ENCODE measurements around the gene FMNL2.

FMNL2 gene

DNA sequence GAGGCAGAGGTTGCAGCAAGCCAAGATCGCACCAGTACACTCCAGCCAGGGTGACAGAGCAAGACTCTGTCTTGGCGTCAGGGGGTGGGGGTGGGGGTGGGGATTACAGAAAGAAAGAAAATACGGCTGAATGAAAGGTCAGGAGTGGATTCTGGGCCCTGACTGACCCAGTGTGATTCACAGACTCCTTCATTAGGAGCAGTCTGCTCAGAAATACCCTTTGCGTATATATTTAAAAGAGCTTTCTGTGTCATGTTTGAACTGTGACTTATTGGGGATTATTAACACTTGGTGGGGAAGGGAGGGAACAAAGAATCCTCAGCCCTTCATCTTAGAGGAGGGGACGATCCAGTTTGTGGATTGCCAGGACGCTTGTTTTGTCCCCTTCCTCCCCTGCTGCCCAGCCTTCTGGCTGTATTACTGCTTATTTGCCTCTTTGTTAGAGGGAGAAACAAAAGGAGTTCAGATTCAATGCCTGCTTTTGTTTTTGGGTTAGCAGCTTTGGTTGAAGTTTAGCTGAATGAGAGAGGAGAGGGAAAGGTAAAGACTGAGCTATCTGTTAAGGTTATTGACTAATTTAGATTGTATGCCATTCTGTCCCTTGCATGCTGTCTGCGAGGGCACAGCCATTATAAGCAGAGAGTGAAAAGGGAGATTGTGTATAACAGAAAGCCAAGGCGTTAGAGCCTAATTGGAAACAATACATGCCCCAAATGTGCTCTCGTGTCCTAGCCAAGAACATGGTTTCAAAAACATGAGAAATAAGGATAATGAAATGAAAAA is 118.3 kb downstream of the FMNL2 start:
- H2BK5ac ChIP-seq (ENCODE audit: low read depth, low read length, poor library complexity, severe bottlenecking) = no peak overlapping the region
- no peak for DNase-seq
- H3K36me3 ChIP-seq (ENCODE audit: control insufficient read depth in 1 of 2, insufficient read depth in 2 of 2, low read depth in 1 of 2, low read length in 2 of 2) = no peaks in the 10 kb centered on the region
- WGBS = 58% methylated on average over 9 of the region's 9 CpGs
- H3K4ac ChIP-seq (ENCODE audit: low read depth in 1 of 2, low read length in 2 of 2) = no peak overlapping the region
- H2AFZ ChIP-seq (ENCODE audit: low read depth, low read length) = no peak overlapping the region
- no peak overlapping the region for H2AK5ac ChIP-seq (ENCODE audit: low read length, severe bottlenecking)
- H4K8ac ChIP-seq (ENCODE audit: low read length) = no peak overlapping the region
- no peak overlapping the region for H4K91ac ChIP-seq (ENCODE audit: low read length)
- H3K27ac ChIP-seq (ENCODE audit: low read length, poor library complexity, severe bottlenecking) = peak overlapping the region; percentile 63
- no peaks in the 10 kb centered on the region for H3K27me3 ChIP-seq (ENCODE audit: control insufficient read depth in 1 of 2, insufficient read depth in 1 of 2, low read length in 2 of 2)
- H3K9me3 ChIP-seq (ENCODE audit: control insufficient read depth, low read length) = no peaks in the 10 kb centered on the region
- H2BK120ac ChIP-seq (ENCODE audit: low read depth, low read length) = no peak overlapping the region
- H3K4me3 ChIP-seq (ENCODE audit: insufficient read depth in 1 of 2, low read depth in 1 of 2, low read length in 2 of 2) = no peak overlapping the region
- H2BK15ac ChIP-seq (ENCODE audit: low read depth, poor library complexity, severe bottlenecking) = no peak overlapping the region
- H3K4me1 ChIP-seq (ENCODE audit: control insufficient read depth, insufficient read depth, low read depth, low read length) = peaks cover 8% of the 10 kb centered on the region
- H2BK12ac ChIP-seq (ENCODE audit: low read length in 2 of 2) = no peak overlapping the region
- no peak overlapping the region for H3K4me2 ChIP-seq (ENCODE audit: low read length, poor library complexity, severe bottlenecking)
- peaks cover 44% of the 10 kb centered on the region for H3K79me1 ChIP-seq (replicated peaks; ENCODE audit: low read length, poor library complexity, severe bottlenecking)
- no peak overlapping the region for H3K9ac ChIP-seq (ENCODE audit: low read length)
- no peak overlapping the region for H3K23ac ChIP-seq (ENCODE audit: low read length in 2 of 2)
- no peak overlapping the region for H3K14ac ChIP-seq (ENCODE audit: low read length in 2 of 2)
- H3K18ac ChIP-seq (ENCODE audit: low read depth in 1 of 2, low read length in 2 of 2) = peak overlapping the region in 1 of 2 experiments; percentile 86

GRCh38 chr2:152454371-152454770 is 119.4 kb downstream of the FMNL2 start:
- H4K8ac ChIP-seq (ENCODE audit: low read length) = no peak overlapping the region
- H2AK5ac ChIP-seq (ENCODE audit: low read length, severe bottlenecking) = peak overlapping the region; percentile 49
- no peaks in the 10 kb centered on the region for H3K9me3 ChIP-seq (ENCODE audit: control insufficient read depth, low read length)
- no peak overlapping the region for H2BK5ac ChIP-seq (ENCODE audit: low read depth, low read length, poor library complexity, severe bottlenecking)
- 100% methylated on average over 1 of the region's 1 CpG for WGBS
- peaks cover 8% of the 10 kb centered on the region for H3K4me1 ChIP-seq (ENCODE audit: control insufficient read depth, insufficient read depth, low read depth, low read length)
- no peak overlapping the region for H2AFZ ChIP-seq (ENCODE audit: low read depth, low read length)
- H3K14ac ChIP-seq (ENCODE audit: low read length in 2 of 2) = no peak overlapping the region
- DNase-seq = no peak
- no peak overlapping the region for H3K9ac ChIP-seq (ENCODE audit: low read length)
- H3K27ac ChIP-seq (ENCODE audit: low read length, poor library complexity, severe bottlenecking) = no peak overlapping the region
- H3K79me1 ChIP-seq (replicated peaks; ENCODE audit: low read length, poor library complexity, severe bottlenecking) = peaks cover 43% of the 10 kb centered on the region
- H3K4me2 ChIP-seq (ENCODE audit: low read length, poor library complexity, severe bottlenecking) = no peak overlapping the region
- no peak overlapping the region for H2BK12ac ChIP-seq (ENCODE audit: low read length in 2 of 2)
- H3K4ac ChIP-seq (ENCODE audit: low read depth in 1 of 2, low read length in 2 of 2) = no peak overlapping the region
- no peak overlapping the region for H3K18ac ChIP-seq (ENCODE audit: low read depth in 1 of 2, low read length in 2 of 2)
- H2BK120ac ChIP-seq (ENCODE audit: low read depth, low read length) = no peak overlapping the region
- no peak overlapping the region for H2BK15ac ChIP-seq (ENCODE audit: low read depth, poor library complexity, severe bottlenecking)
- no peaks in the 10 kb centered on the region for H3K27me3 ChIP-seq (ENCODE audit: control insufficient read depth in 1 of 2, insufficient read depth in 1 of 2, low read length in 2 of 2)
- H3K4me3 ChIP-seq (ENCODE audit: insufficient read depth in 1 of 2, low read depth in 1 of 2, low read length in 2 of 2) = no peak overlapping the region
- H3K36me3 ChIP-seq (ENCODE audit: control insufficient read depth in 1 of 2, insufficient read depth in 2 of 2, low read depth in 1 of 2, low read length in 2 of 2) = no peaks in the 10 kb centered on the region
- H4K91ac ChIP-seq (ENCODE audit: low read length) = no peak overlapping the region
- no peak overlapping the region for H3K23ac ChIP-seq (ENCODE audit: low read length in 2 of 2)

GRCh38 chr2:152454960-152455359 is 120.0 kb downstream of the FMNL2 start:
- Histone ChIP-seq H2BK120ac (ENCODE audit: low read depth, low read length) (no peak overlapping the region), H3K9ac (ENCODE audit: low read length) (no peak overlapping the region)

GRCh38 chr2:152455738-152456137 is 120.8 kb downstream of the FMNL2 start:
- H3K4me3 ChIP-seq (ENCODE audit: insufficient read depth in 1 of 2, low read depth in 1 of 2, low read length in 2 of 2) = no peak overlapping the region
- no peak overlapping the region for H3K18ac ChIP-seq (ENCODE audit: low read depth in 1 of 2, low read length in 2 of 2)
- H2BK5ac ChIP-seq (ENCODE audit: low read depth, low read length, poor library complexity, severe bottlenecking) = no peak overlapping the region
- H3K79me1 ChIP-seq (replicated peaks; ENCODE audit: low read length, poor library complexity, severe bottlenecking) = peaks cover 43% of the 10 kb centered on the region
- H4K8ac ChIP-seq (ENCODE audit: low read length) = no peak overlapping the region
- no peak overlapping the region for H3K4ac ChIP-seq (ENCODE audit: low read depth in 1 of 2, low read length in 2 of 2)
- H3K9me3 ChIP-seq (ENCODE audit: control insufficient read depth, low read length) = no peaks in the 10 kb centered on the region
- H2BK15ac ChIP-seq (ENCODE audit: low read depth, poor library complexity, severe bottlenecking) = no peak overlapping the region
- no peak overlapping the region for H3K23ac ChIP-seq (ENCODE audit: low read length in 2 of 2)
- H4K91ac ChIP-seq (ENCODE audit: low read length) = no peak overlapping the region
- H3K27ac ChIP-seq (ENCODE audit: low read length, poor library complexity, severe bottlenecking) = no peak overlapping the region
- H3K4me2 ChIP-seq (ENCODE audit: low read length, poor library complexity, severe bottlenecking) = no peak overlapping the region
- no peak overlapping the region for H2BK12ac ChIP-seq (ENCODE audit: low read length in 2 of 2)
- no peak overlapping the region for H2BK120ac ChIP-seq (ENCODE audit: low read depth, low read length)
- no peak overlapping the region for H3K14ac ChIP-seq (ENCODE audit: low read length in 2 of 2)
- no peaks in the 10 kb centered on the region for H3K27me3 ChIP-seq (ENCODE audit: control insufficient read depth in 1 of 2, insufficient read depth in 1 of 2, low read length in 2 of 2)
- no peak overlapping the region for H3K9ac ChIP-seq (ENCODE audit: low read length)
- H2AFZ ChIP-seq (ENCODE audit: low read depth, low read length) = no peak overlapping the region
- no peak overlapping the region for H2AK5ac ChIP-seq (ENCODE audit: low read length, severe bottlenecking)
- WGBS = 98% methylated on average over 6 of the region's 6 CpGs
- no peaks in the 10 kb centered on the region for H3K36me3 ChIP-seq (ENCODE audit: control insufficient read depth in 1 of 2, insufficient read depth in 2 of 2, low read depth in 1 of 2, low read length in 2 of 2)
- DNase-seq = no peak
- H3K4me1 ChIP-seq (ENCODE audit: control insufficient read depth, insufficient read depth, low read depth, low read length) = peaks cover 4% of the 10 kb centered on the region

More at GRCh38 chr2:152454960-152455359, 120.0 kb downstream of the FMNL2 start:
- Histone ChIP-seq H3K18ac (ENCODE audit: low read depth in 1 of 2, low read length in 2 of 2) (no peak overlapping the region), H3K27ac (ENCODE audit: low read length, poor library complexity, severe bottlenecking) (no peak overlapping the region), H2AFZ (ENCODE audit: low read depth, low read length) (no peak overlapping the region), H2AK5ac (ENCODE audit: low read length, severe bottlenecking) (peak overlapping the region; percentile 49), H3K9me3 (ENCODE audit: control insufficient read depth, low read length) (no peaks in the 10 kb centered on the region), H2BK5ac (ENCODE audit: low read depth, low read length, poor library complexity, severe bottlenecking) (no peak overlapping the region), H3K27me3 (ENCODE audit: control insufficient read depth in 1 of 2, insufficient read depth in 1 of 2, low read length in 2 of 2) (no peaks in the 10 kb centered on the region), H2BK15ac (ENCODE audit: low read depth, poor library complexity, severe bottlenecking) (no peak overlapping the region), H3K4me3 (ENCODE audit: insufficient read depth in 1 of 2, low read depth in 1 of 2, low read length in 2 of 2) (no peak overlapping the region), H3K36me3 (ENCODE audit: control insufficient read depth in 1 of 2, insufficient read depth in 2 of 2, low read depth in 1 of 2, low read length in 2 of 2) (no peaks in the 10 kb centered on the region), H3K23ac (ENCODE audit: low read length in 2 of 2) (no peak overlapping the region), H3K79me1 (replicated peaks; ENCODE audit: low read length, poor library complexity, severe bottlenecking) (peaks cover 42% of the 10 kb centered on the region), H4K8ac (ENCODE audit: low read length) (no peak overlapping the region), H2BK12ac (ENCODE audit: low read length in 2 of 2) (no peak overlapping the region), H3K4me1 (ENCODE audit: control insufficient read depth, insufficient read depth, low read depth, low read length) (peaks cover 8% of the 10 kb centered on the region), H3K14ac (ENCODE audit: low read length in 2 of 2) (no peak overlapping the region), H4K91ac (ENCODE audit: low read length) (no peak overlapping the region), H3K4me2 (ENCODE audit: low read length, poor library complexity, severe bottlenecking) (no peak overlapping the region), H3K4ac (ENCODE audit: low read depth in 1 of 2, low read length in 2 of 2) (no peak overlapping the region)
- WGBS = 96% methylated on average over 1 of the region's 1 CpG
- no peak for DNase-seq

Data from mesenchymal stem cell (in vitro differentiated cells and primary cell).